GM18505 (cell line): Measurements from ENCODE around the gene SLC8B1.

ENCODE experiments used
- ATAC-seq: cut with Tn5 transposase; IDR thresholded peaks from one replicate; pipeline ENCODE4 v1.9.1; 2021; ENCODE audit not compliant: unreplicated experiment
- POLR2A ChIP-seq: IDR thresholded peaks from 4 replicates; pipeline ENCODE4 v1.6.1; 2011; ENCODE audit warnings: borderline replicate concordance; ENCODE audit not compliant: insufficient read depth, insufficient read length; ENCODE audit errors: extremely low read depth

The SLC8B1 gene

DNA sequence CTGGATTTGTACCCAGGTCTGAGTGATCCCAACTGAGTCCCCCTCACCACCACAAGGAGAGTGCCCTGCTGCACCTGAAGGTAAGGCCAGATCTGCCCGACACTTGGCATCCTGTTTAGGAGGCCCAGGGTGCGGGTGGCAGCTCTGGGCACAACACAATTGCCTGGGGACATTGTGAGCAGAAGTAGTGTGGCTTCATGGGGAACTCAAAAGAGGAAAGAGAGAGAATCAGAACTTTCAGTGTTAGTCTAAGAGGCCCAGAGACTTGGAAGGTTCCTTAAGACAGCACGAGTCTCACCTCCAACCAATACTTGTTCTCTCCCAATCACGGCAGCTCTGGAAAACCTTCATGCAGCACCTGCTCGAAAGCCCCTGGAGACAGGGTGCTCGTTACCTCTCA, 6.6 kb upstream of the SLC8B1 start:
- ATAC-seq: no peak
- no peak for TF ChIP-seq POLR2A

DNA sequence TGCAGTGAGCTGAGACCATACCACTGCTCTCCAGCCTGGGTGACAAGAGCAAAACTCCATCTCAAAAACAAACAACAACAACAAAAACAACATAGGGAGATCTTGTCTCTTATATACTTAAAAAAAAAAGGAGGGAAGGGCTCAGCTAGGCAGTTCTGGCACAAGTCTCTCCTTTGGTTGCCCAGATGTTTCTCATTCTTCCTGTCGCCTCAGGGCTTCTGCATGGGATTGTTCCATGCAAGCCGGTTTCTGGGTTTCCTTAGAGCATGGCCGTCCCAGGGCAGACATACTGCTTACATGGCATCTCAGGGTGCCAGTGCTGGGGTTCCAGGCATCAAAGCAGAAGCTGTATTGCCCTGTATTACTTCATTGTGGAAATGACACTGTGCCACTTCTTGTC, 5.2 kb upstream of the SLC8B1 start:
- no peak for TF ChIP-seq POLR2A
- ATAC-seq: no peak

DNA sequence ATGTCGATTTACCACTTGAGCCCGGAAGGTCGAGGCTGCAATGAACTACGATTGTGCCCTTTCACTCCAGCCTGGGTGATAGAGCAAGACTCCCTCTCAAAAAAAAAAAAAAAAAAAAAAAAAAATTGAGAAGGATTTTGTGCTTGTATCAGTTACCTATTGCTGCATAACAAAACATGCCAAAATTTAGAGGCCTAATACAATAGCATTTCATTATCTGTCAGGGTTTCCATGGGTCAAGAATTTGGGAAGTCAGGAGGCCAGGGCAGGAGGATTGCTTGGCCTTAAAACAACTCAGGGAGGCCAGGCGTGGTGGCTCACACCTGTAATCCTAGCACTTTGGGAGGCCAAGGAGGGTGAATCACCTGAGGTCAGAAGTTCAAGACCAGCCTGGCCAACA, 4.6 kb upstream of the SLC8B1 start:
- no peak for TF ChIP-seq POLR2A
- ATAC-seq: no peak

DNA sequence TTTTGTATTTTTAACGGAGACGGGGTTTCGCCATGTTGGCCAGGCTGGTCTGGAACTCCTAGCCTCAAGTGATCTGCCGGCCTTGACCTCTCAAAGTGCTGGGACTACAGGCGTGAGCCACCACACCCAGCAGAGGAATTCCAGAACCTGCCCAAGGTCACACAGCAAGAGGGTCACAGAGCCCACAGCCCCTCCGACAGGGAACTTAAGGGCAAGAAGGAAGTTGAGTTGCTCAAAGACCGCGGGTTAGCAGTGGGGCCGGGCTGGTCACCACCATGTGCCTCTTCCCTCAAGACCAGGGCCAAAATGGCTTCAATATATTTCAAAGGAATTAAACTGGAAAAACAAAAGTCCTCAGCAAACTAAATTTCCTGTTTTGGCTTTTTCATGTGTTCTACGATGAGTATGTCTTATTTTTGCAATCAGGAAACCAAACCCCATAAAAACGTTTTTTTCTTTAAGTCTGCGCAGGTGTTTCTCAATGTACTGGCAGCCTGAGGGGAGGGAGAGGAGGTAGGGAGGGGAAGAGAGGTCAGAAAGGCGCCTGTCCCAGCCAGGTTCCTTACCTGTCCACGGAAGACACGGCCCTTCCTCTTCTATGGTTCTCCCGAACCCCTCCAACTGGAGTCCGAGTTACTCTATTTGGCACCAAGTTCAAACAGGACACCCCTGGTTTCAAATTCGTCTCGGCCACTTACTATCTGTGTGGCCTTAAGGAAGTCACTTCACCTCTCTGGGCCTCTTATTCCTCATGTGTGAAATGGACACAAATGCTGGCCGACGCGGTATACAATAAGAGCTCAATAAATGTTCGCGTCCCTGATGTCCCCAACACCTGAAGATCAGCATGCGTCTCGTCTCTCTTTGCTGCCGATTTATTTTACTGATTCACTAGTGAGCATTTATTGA, 778 bp downstream of the SLC8B1 start:
- ATAC-seq: no peak
- no peak for TF ChIP-seq POLR2A

DNA sequence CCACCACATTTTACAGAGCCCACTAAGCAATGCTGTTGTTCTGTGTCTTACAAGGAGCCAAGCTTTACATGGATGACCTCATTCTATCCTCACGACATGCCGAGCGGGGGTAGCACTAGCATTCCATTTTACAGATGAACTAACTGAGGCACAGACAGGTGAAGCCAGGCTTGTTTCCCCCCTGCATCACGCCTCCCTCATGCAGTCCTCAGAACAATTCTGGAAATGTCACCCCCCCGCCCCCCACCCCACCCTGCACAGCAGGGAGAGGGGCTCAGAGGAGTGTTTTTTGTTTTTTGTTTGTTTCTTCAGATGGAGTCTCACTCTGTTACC, 1.5 kb downstream of the SLC8B1 start:
- TF ChIP-seq POLR2A: no peak

GRCh38 chr12:113332688-113333417, 2.1 kb downstream of the SLC8B1 start:
- TF ChIP-seq POLR2A: no peak
- ATAC-seq: no peak

More for the DNA sequence above, 1.5 kb downstream of the SLC8B1 start:
- ATAC-seq: no peak

- no peak for TF ChIP-seq POLR2A
- ATAC-seq: no peak
Observed at GRCh38 chr12:113330505-113330904, 4.4 kb downstream of the SLC8B1 start.

- TF ChIP-seq POLR2A: no peak
- ATAC-seq: no peak
Observed at GRCh38 chr12:113329791-113330417, 5.0 kb downstream of the SLC8B1 start.

GRCh38 chr12:113329022-113329790, 5.7 kb downstream of the SLC8B1 start:
- no peak for TF ChIP-seq POLR2A
- ATAC-seq: no peak

DNA sequence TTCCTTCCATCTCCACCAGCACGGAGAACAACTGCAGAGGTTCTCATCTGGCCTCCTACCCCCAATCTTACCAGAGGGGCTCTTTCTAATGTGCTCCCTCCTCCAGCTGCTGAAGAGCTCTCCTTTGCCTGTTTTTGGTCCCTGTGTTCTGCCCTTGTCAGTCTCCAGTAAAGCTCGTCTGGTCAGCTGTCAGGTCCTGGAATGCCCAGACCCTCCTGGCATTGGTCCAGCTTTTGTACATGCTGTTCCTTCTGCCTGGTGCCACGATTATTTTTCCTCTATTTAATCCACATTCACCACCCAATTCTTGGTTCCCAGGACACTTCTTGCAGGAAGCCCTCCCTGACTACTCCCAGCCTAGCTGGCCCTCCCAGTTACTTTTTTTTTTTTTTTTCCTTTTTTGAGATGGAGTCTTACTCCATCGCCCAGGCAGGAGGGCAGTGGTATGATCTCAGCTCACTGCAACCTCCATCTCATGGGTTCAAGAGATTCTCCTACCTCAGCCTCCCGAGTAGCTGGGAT, 6.5 kb downstream of the SLC8B1 start:
- ATAC-seq: no peak
- no peak for TF ChIP-seq POLR2A

DNA sequence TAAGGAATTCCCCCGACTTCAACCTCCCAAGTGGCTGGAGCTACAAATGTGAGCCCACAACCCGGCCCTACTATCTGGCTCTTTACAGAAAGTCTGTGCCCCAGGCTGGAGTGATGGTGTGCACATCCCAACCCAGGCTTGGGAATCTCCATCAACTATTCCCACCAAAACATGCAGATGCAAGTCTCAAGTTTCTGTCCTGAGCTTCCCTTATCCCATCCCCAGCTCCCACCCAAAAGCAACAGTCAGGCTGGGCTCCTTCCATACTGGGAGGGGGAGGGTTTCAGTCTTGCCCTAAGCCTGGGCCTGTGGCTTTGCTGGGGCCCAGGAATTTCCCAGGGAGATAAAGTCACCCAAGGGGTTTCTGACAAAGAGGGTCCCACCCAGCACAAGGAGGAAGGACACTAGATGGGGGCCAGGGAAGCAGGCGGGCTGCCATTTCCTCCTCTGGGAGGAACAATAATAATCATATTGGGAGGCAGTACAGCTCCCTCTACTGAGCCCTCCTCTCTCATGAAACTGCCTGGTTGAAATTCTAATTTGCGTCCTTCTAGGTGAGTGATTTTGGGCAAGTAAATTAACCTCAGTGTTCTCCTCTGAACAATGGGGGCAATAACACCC, 8.0 kb downstream of the SLC8B1 start:
- no peak for TF ChIP-seq POLR2A
- ATAC-seq: no peak

DNA sequence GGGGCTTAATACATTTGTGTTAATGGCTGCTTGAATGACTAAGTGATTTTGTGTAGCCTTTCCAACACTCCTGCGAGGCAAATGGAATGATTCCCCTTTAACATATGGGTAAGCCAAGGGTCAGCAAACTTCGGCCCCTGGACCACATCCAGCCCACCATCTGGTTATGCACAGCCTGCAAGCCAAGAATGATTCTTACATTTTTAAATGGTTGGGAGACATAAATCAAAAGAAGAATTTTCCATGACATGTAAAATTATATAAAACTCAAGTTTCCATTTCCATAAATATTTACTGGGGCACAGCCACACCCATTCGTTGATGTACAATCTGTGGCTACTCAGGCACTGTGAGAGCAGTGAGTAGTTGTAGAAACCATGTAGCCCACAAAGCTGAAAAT, 9.0 kb downstream of the SLC8B1 start:
- TF ChIP-seq POLR2A: no peak
- no peak for ATAC-seq

- TF ChIP-seq POLR2A: no peak
- no peak for ATAC-seq
Observed at GRCh38 chr12:113322343-113322742, 12.6 kb downstream of the SLC8B1 start.

DNA sequence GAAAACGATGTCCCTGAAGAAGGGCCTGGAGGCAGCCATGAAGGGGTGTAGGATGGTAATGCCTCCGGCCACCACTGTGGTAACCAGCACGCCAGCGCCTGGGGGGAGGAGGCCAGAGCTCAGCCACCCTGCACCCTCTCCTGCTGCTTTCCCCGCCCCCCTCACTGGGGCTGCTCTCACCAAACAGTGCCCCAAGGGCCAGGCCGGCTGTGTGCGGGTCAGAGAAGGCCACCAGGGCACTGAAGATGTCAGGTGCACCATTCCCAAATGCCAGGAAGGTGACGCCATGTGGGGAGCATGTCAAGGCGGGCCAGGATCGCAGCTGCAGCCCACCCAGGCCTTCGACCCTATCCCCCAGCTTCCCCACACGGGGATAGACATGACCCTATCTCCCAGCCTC, 14.5 kb downstream of the SLC8B1 start:
- TF ChIP-seq POLR2A: no peak
- ATAC-seq: no peak
